Hepatocyte (in vitro differentiated cells): Measurements from ENCODE around the gene INPPL1. TPM values are rescaled to one million over a fixed set of nuclear protein-coding genes. Genes with fewer than 3 reads are reported as not detected.

Experiments
- DNase-seq: peaks from one replicate; pipeline ENCODE4 v3.0.0-alpha.2; 2016; ENCODE audit warnings: low spot score
- H2AFZ ChIP-seq: fragments of 200-600 bp; sonication (generic); 2 replicates; pipeline ENCODE4 v1.6.0; 2016; ENCODE audit warnings: antibody characterized with exemption, mild to moderate bottlenecking
- H3K27ac ChIP-seq: fragments of 200-600 bp; sonication (generic); 2 replicates; pipeline ENCODE4 v1.5.1; 2016; ENCODE audit warnings: mild to moderate bottlenecking
- H3K27me3 ChIP-seq: fragments of 200-600 bp; sonication (generic); 2 replicates; pipeline ENCODE4 v1.6.1; 2016
- H3K36me3 ChIP-seq: fragments of 200-600 bp; sonication (generic); replicated peaks from 2 replicates; pipeline ENCODE4 v1.5.1; 2016; ENCODE audit warnings: low read depth; ENCODE audit not compliant: insufficient read depth
- H3K4me1 ChIP-seq: fragments of 200-600 bp; sonication (generic); 2 replicates; pipeline ENCODE4 v1.5.1; 2016; ENCODE audit warnings: mild to moderate bottlenecking, moderate library complexity; ENCODE audit not compliant: insufficient read depth
- H3K4me2 ChIP-seq: fragments of 200-600 bp; sonication (generic); 2 replicates; pipeline ENCODE4 v1.6.0; 2016
- H3K4me3 ChIP-seq: fragments of 200-600 bp; sonication (generic); 2 replicates; pipeline ENCODE4 v1.5.1; 2016; ENCODE audit warnings: mild to moderate bottlenecking
- H3K79me2 ChIP-seq: fragments of 200-600 bp; sonication (generic); 2 replicates; pipeline ENCODE4 v1.6.0; 2017; ENCODE audit warnings: mild to moderate bottlenecking
- H3K9me2 ChIP-seq: fragments of 200-600 bp; sonication (generic); replicated peaks from 2 replicates; pipeline ENCODE4 v1.6.0; 2017; ENCODE audit warnings: mild to moderate bottlenecking; ENCODE audit not compliant: insufficient read depth
- H3K9me3 ChIP-seq: fragments of 200-600 bp; sonication (generic); 2 replicates; pipeline ENCODE4 v1.5.1; 2016; ENCODE audit warnings: low read depth, mild to moderate bottlenecking
- H4K20me1 ChIP-seq: fragments of 200-600 bp; sonication (generic); 2 replicates; pipeline ENCODE4 v1.6.0; 2016; ENCODE audit warnings: mild to moderate bottlenecking; ENCODE audit not compliant: insufficient read depth, poor library complexity, severe bottlenecking
- EZH2 ChIP-seq: fragments of 200-600 bp; sonication (generic); IDR thresholded peaks from 2 replicates; pipeline ENCODE4 v1.6.1; 2016; ENCODE audit warnings: antibody characterized with exemption, mild to moderate bottlenecking, borderline replicate concordance
- EZH2phosphoT487 ChIP-seq: fragments of 200-600 bp; sonication (generic); IDR thresholded peaks from one replicate; pipeline ENCODE4 v1.6.1; 2018; ENCODE audit warnings: antibody characterized with exemption, mild to moderate bottlenecking, low read depth, moderate library complexity; ENCODE audit not compliant: unreplicated experiment, severe bottlenecking
- WGBS: methylation state at CpG from one replicate; pipeline ENCODE4 v1.1.6; 2016; ENCODE audit warnings: low lambda C conversion rate; ENCODE audit errors: missing lambda C conversion rate; 5-methylcytosine and 5-hydroxymethylcytosine counted together
- polyA plus RNA-seq: library from polyadenylated mRNA; unstranded; fragments of >200 nt; fragmentation: Nextera tagmentation; extraction: Ambion mirVana; gene quantifications from 2 replicates; pipeline ENCODE4 v1.2.1, GENCODE V29; 2016
- total RNA-seq: library from RNA; depleted of rRNA; stranded (reverse); fragments of >200 nt; gene quantifications from 2 replicates; pipeline ENCODE4 v1.2.3, GENCODE V29; 2014
- TF ChIP-seq, protein P1 (sequence below): fragments of 200-600 bp; sonication (generic); IDR thresholded peaks from 2 replicates; pipeline ENCODE4 v1.5.1; 2016; ENCODE audit warnings: antibody characterized with exemption, mild to moderate bottlenecking; ENCODE audit not compliant: poor library complexity

Gene INPPL1
- total and polyA plus RNA-seq, 2 experiments from 2014 or later: 74.8 to 99.4 TPM

DNA sequence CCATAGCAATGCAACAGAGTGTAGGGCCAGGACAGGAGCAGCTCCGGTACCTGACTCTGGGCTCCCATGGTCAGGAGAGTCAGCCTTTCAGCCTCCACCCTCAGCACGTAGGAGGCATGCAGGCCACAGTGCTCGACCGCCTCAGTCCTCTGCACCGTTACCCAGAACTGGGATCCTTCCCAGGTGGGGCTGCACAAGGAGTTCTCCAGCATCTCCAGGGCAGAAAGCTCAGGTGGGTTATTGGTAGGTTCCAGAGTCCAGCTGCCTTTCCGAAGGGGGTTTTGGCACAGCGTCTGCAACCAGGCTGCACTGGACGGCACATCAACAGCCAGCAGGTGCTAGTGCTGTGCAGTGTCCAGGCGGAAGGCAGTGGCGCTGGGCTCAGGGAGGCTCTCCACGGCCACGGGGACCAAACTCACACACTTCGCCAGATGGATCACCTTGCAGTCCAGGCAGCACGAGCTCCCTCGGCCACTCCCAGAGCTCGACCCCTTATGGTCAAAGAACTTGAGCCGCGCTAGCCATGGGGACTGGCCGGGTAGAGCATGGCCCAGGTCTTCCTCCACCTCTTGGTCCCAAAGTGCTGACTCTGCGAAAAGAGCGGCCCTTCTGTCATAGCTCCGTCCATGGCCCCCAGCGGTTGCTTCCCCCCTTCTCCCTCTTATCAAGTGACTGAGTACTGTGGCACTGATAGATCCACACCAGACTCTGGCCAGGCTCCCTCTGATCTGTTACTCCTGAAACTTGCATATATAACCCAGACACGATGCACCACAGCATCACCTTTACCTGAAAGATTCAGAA is 26.3 kb downstream of the INPPL1 start:
- no peaks in the 10 kb centered on the region for H3K9me3 ChIP-seq
- peaks cover 29% of the 10 kb centered on the region for H3K27me3 ChIP-seq
- H4K20me1 ChIP-seq: no peaks in the 10 kb centered on the region
- no peak overlapping the region for H3K4me3 ChIP-seq
- TF ChIP-seq, protein P1, sequence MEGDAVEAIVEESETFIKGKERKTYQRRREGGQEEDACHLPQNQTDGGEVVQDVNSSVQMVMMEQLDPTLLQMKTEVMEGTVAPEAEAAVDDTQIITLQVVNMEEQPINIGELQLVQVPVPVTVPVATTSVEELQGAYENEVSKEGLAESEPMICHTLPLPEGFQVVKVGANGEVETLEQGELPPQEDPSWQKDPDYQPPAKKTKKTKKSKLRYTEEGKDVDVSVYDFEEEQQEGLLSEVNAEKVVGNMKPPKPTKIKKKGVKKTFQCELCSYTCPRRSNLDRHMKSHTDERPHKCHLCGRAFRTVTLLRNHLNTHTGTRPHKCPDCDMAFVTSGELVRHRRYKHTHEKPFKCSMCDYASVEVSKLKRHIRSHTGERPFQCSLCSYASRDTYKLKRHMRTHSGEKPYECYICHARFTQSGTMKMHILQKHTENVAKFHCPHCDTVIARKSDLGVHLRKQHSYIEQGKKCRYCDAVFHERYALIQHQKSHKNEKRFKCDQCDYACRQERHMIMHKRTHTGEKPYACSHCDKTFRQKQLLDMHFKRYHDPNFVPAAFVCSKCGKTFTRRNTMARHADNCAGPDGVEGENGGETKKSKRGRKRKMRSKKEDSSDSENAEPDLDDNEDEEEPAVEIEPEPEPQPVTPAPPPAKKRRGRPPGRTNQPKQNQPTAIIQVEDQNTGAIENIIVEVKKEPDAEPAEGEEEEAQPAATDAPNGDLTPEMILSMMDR: no peak
- TF ChIP-seq EZH2: no peak
- no peak for TF ChIP-seq EZH2phosphoT487
- no peak overlapping the region for H2AFZ ChIP-seq
- H3K9me2 ChIP-seq: no peaks in the 10 kb centered on the region
- no peaks in the 10 kb centered on the region for H3K36me3 ChIP-seq
- no peak for DNase-seq
- no peaks in the 10 kb centered on the region for H3K79me2 ChIP-seq
- H3K27ac ChIP-seq: no peak overlapping the region
- H3K4me2 ChIP-seq: no peak overlapping the region
- no peaks in the 10 kb centered on the region for H3K4me1 ChIP-seq
- WGBS: 88% methylated on average over 24 of the region's 24 CpGs

DNA sequence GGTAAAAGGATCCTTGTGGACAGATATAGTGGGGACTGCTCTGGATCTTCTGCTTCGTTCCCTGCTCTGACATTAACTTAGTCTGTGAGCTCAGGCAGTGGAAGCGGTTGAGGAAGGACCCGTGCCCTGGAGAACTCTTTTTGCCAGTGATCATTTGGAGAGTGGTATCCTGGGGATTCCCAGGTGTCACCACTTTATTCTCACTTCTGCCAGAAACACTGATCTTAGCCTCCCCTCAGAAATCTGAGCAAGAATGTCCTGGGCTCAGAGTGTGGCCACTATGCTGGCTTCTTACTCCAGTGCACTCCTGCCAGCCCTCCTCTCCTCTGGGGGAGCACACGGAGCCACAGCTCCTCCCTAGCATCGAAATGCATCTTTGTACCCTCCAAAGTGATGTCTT is 27.0 kb downstream of the INPPL1 start:
- DNase-seq: no peak
- H3K4me2 ChIP-seq: no peak overlapping the region
- H3K36me3 ChIP-seq: no peaks in the 10 kb centered on the region
- no peak for TF ChIP-seq EZH2
- no peak for TF ChIP-seq EZH2phosphoT487
- H4K20me1 ChIP-seq: no peaks in the 10 kb centered on the region
- no peak overlapping the region for H2AFZ ChIP-seq
- peaks cover 21% of the 10 kb centered on the region for H3K27me3 ChIP-seq
- 88% methylated on average over 5 of the region's 5 CpGs for WGBS
- H3K9me3 ChIP-seq: no peaks in the 10 kb centered on the region
- H3K79me2 ChIP-seq: no peaks in the 10 kb centered on the region
- H3K9me2 ChIP-seq: no peaks in the 10 kb centered on the region
- no peaks in the 10 kb centered on the region for H3K4me1 ChIP-seq
- no peak overlapping the region for H3K27ac ChIP-seq
- H3K4me3 ChIP-seq: no peak overlapping the region

DNA sequence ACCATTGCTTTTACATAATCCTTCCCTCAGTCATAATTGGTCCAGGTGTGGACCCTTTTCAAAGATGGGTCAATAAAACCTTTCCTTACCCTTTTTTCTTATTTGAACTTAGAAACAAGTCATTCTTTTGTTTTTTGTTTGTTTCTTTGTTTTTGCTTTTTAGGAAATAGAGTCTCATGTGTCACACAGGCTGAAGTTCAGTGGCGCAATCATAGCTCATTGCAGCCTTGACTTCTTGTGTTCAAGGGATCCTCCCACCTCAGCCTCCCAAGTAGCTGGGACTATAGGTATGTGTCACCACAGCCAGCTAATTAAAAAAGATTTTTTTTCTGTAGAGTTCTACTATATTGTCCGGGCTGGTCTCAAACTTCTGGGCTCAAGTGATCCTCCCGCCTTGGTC is 28.8 kb downstream of the INPPL1 start:
- Histone ChIP-seq H3K9me2 (no peaks in the 10 kb centered on the region), H3K27me3 (peaks cover 7% of the 10 kb centered on the region), H2AFZ (no peak overlapping the region), H3K79me2 (no peaks in the 10 kb centered on the region), H3K27ac (no peak overlapping the region), H3K4me2 (no peak overlapping the region), H3K4me3 (no peak overlapping the region), H3K9me3 (no peaks in the 10 kb centered on the region), H3K4me1 (no peaks in the 10 kb centered on the region), H4K20me1 (no peaks in the 10 kb centered on the region), H3K36me3 (no peaks in the 10 kb centered on the region)
- 94% methylated on average over 3 of the region's 3 CpGs for WGBS
- DNase-seq: no peak
- TF ChIP-seq EZH2: no peak
- TF ChIP-seq, protein P1: no peak
- no peak for TF ChIP-seq EZH2phosphoT487

GRCh38 chr11:72254299-72254993 is 29.9 kb downstream of the INPPL1 start:
- H3K4me3 ChIP-seq: no peak overlapping the region
- TF ChIP-seq, protein P1: no peak
- no peak for TF ChIP-seq EZH2phosphoT487
- no peaks in the 10 kb centered on the region for H3K9me3 ChIP-seq
- H3K27ac ChIP-seq: no peak overlapping the region
- no peaks in the 10 kb centered on the region for H3K9me2 ChIP-seq
- no peak overlapping the region for H2AFZ ChIP-seq
- H4K20me1 ChIP-seq: no peaks in the 10 kb centered on the region
- H3K4me2 ChIP-seq: no peak overlapping the region
- 79% methylated on average over 5 of the region's 5 CpGs for WGBS
- H3K27me3 ChIP-seq: no peaks in the 10 kb centered on the region
- H3K79me2 ChIP-seq: no peaks in the 10 kb centered on the region
- no peak for DNase-seq
- H3K36me3 ChIP-seq: no peaks in the 10 kb centered on the region
- H3K4me1 ChIP-seq: no peaks in the 10 kb centered on the region
